HG03469 (cell line): ENCODE measurements around the gene SLC25A38.
"Not testable (repeated sequence)": the region's sequence is repeated elsewhere in the genome, so short reads cannot be mapped to it uniquely, and the experiment has no call there.

Source experiments
- ATAC-seq: cut with Tn5 transposase; IDR thresholded peaks from one replicate; pipeline ENCODE4 v1.9.1; 2021; ENCODE audit warnings: mild to moderate bottlenecking, moderate library complexity, moderate number of reproducible peaks; ENCODE audit not compliant: unreplicated experiment

The SLC25A38 gene

DNA sequence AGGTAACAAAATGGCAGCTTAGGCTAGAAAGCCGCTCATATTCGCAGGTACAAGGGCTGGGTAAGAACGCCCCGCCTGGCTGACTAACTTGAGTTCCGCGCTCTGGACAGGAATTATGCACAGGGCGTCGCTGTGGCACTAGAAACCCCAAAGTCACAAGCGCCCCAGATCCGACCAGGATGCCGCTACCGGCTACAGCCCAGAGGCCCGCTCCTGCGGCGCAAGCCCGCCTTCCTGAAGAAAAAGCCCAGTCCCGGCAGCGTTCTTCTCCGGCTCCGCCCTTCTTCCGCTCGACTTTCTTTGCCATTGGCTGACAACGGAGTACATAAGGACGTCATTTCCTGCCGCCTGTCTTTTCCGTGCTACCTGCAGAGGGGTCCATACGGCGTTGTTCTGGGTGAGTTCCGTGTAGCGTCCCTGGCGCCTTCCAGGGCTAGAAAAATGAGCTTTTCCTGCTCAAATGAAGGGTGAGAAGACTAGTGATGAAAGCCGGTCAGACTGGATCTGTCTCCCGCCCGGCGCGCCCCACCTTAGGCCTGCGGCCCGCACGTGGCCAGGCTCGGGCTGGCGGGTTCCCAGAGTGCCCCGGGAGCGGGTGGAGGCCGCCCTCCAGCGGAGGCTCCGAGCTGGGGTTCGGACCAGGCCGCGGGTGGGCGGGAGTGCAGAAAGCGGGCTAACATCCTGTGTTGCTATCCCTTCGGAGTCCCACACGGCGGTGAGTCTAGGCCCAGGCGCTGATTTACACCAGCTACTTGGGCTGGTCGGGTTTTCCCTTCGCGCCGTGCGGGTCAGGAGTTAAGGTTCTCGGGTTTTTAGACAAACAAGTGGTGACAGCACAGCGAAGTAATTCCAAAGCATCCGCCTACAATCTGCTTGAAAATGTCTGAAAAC, 23.4 kb downstream of the SLC25A38 start, which contains the start of gene RPSA:
Gene RPSA, plus strand, starts transcription at position 353 of the 891 bp plus-strand sequence. CDS start 934 bp downstream, outside the sequence.
- ATAC-seq, result peak; percentile 80

GRCh38 chr3:39407259-39407629, 24.1 kb downstream of the SLC25A38 start:
- ATAC-seq, result no peak

GRCh38 chr3:39407773-39408492, 24.8 kb downstream of the SLC25A38 start:
- no peak for ATAC-seq

DNA sequence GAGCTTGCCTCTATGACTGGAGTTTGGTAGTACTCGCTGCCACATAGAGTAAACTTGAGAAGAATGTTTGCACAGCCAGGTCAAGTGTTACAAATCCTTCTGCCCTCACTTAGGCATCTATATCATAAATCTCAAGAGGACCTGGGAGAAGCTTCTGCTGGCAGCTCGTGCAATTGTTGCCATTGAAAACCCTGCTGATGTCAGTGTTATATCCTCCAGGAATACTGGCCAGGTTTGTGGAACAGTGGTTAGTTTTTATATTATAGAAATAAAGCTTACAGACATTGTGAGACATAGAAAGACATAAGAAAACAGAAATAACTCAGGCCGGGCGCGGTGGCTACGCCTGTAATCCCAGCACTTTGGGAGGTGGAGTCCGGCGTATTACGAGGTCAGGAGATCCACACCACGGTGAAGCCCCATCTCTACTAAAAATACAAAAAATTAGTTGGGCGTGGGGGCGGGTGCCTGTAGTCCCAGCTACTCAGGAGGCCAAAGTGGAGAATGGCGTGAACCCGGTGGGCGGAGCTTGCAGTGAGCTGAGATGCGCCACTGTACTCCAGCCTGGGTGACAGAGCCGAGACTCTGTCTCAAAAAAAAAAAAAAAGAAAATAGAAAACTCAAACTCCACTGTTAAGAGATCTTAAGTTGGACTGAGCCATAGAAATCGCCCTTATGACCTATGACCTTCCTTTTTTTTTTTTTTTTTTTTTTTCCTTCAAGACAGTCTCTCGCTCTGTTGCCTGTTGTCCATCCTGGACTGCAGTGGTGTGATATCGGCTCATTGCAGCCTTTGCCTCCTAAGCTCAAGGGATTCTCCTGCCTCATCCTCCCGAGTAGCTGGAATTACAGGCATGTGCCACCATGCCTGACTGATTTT, 25.6 kb downstream of the SLC25A38 start:
- ATAC-seq, result no peak

DNA sequence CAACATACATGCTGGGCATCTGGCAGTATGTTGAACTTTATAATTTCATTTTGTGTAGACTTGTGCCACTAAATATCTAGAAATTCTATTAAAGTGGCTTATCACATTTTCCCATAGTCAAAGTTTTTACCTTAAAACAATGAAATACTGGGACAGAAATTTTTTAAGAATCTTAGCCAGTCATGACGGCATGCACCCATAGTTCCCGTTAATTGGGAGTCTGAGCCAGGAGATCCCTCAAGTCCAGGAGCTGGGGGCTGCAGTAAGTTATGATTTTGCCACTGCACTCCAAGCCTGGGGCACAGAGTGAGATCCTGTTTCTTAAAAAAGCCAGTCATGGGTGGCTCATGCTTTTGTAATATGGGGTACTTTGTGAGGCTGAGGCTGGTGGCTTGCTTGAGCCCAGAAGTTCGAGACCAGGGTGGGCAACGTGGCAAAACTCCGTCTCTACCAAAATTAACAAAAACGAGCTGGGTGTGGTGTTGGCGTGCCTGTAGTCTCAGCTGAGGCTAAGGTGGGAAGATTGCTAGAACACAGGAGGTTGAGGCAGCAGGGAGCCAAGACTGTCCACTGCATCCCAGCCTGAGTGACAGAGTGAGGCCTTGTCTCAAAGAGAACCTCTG, 26.5 kb downstream of the SLC25A38 start:
- ATAC-seq, result no peak

DNA sequence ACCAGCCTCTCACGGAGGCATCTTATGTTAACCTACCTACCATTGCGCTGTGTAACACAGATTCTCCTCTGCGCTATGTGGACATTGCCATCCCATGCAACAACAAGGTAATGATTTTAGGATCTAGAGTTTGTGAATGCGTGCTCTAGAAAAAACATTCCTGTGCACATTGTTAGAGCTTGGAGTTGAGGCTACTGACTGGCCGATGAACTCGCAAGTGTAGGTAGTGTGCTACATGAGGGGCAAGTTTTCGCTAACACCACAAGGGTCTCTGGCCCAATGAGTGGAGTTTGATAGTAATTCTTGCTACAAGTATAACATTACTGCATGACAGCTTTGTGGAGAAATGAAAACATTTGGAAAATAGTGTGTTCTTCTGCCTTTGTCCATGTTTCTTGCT, 27.7 kb downstream of the SLC25A38 start:
- ATAC-seq, result no peak

DNA sequence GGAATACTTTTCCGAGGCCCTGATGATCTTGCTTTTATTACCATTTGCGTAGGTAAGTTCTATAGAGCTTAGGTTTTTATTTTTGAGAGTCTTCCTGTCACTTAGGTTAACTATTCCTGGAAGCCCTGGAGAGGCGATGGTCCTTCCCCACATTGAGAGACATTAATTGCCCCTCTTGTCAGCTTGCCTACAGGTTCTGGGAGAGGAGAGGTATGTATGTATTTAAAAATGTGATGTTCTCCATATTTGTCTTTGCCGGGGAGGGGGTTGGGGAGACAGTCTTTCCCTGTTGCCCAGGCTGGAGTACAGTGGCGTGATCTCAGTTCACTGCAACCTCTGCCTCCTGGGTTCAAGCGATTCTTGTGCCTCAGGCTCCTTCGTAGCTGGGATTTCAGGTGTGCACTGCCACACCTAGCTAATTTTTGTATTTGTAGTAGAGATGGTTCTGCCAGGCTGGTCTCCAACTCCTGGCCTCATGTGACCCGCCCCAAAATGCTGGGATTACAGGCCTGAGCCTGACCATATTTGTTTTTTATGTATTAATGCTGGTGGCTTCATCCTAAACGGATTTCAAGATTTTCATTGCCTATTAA, 29.6 kb downstream of the SLC25A38 start:
- ATAC-seq, result no peak

- ATAC-seq, result no peak
Observed at GRCh38 chr3:39413691-39414420, 30.7 kb downstream of the SLC25A38 start.

DNA sequence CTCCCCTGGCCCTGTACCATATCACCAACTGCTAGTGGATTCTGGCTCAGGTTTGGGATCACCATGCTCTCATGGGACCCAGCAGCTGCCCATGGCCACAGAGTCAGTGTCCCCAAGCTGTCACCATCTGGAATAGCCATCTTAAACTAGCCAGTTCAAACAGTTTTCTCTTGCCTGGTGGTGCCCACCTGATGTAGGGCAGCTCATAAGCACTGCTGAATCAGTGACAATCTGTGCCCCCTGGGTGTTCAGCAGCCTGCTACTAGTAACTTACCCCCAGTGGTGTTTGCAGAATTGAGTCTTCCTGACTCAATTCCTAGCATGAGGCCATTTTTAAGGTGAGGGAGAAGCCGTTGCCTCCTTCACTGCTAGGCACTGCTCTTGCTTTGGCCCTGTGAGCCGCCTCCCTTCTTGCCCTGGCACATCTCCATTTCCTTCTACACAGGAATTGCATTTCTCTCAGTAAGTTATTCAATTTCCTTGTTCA, 31.3 kb downstream of the SLC25A38 start:
- ATAC-seq, result no peak

DNA sequence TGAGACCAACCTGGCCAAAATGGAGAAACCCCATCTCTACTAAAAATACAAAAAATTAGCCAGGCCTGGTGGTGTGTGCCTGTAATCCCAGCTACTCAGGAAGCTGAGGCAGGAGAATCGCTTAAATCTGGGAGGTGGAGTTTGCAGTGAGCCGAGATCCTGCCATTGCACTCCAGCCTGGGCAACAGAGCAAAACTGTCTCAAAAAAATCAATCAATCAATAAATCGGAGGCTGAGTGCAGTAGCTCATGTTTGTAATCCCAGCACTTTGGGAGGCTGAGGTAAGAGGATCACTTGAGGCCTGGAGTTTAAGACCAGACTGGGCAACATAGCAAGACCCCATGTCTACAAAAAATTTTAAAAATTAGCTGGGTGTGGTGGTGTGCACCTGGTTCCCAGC, 32.1 kb downstream of the SLC25A38 start:
- not testable (repeated sequence) for ATAC-seq

- no peak for ATAC-seq
Observed at GRCh38 chr3:39415983-39416382, 32.8 kb downstream of the SLC25A38 start.

DNA sequence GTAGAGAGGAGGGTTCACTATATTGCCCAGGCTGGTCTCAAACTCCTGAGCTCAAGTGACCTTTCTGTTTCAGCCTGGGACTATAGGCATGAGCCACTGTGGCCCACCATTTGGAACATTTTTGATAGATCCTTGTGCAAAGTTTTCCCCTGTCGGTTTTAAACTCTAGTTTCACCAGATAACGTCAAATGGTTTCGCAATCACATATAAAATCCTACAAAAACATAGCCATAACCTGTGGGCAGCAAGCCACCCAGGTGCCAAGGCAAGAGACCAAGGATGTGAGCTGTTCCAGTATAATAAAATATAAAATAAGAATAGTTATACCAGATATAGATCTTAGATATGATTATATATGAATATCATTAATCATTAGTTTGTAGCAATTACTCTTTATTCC, 33.8 kb downstream of the SLC25A38 start:
- not testable (repeated sequence) for ATAC-seq

GRCh38 chr3:39418556-39419225, 35.5 kb downstream of the SLC25A38 start:
- ATAC-seq, result not testable (repeated sequence)

GRCh38 chr3:39419742-39420315, 36.7 kb downstream of the SLC25A38 start:
- no peak for ATAC-seq

DNA sequence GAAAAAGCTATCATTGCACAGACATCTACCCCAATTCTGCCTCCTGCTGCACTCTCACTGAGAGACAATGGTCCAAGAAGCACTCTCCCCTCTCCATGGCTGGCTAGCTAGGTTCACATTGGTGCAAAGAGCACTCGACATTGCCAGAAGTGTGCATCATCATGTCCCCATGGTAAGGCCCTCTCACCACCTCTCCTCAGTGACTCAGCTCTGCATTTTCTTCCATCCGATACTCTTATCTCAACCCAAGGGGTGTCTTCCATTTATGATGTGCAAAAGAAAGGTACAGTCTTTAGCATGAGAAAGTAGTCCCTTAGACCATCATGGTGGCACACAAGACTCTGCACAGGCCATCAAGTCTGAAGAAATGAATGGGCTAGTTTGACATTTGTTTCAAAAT, 37.4 kb downstream of the SLC25A38 start:
- ATAC-seq, result no peak

DNA sequence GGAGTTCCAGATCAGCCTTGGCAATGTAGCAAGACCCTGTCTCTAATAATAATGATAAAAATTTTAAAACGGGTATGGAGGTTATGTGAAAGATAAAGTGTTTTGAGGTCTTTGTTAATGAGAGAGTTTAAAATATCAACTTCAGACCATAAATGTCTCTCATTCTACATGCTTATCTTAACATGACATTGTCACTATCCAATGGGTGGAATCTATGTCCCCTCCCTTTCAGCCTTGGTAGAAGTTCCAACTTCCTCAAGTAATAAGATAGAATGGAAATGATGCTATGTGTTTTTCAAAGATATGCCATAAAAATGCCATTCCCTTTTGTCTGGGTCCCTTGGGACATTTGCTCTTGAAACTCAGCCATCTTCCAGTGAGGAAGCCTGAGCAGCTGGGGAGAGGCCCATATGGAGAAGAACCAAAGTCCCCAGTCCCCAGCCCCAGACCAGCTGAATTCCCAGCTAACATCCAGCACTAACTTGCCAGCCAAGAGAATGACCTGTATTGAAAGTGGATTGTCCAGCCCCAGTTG, 40.3 kb downstream of the SLC25A38 start:
- no peak for ATAC-seq

GRCh38 chr3:39426312-39426711, 43.1 kb downstream of the SLC25A38 start:
- ATAC-seq, result no peak

GRCh38 chr3:39427506-39427905, 44.3 kb downstream of the SLC25A38 start:
- ATAC-seq, result no peak
